Measurements from ENCODE around the gene WNK2. TPM values are rescaled to one million over a fixed set of nuclear protein-coding genes. Genes with fewer than 3 reads are reported as not detected.

The WNK2 gene
- total RNA-seq, 1 experiment from 2014 or later, result 0.07 TPM

DNA sequence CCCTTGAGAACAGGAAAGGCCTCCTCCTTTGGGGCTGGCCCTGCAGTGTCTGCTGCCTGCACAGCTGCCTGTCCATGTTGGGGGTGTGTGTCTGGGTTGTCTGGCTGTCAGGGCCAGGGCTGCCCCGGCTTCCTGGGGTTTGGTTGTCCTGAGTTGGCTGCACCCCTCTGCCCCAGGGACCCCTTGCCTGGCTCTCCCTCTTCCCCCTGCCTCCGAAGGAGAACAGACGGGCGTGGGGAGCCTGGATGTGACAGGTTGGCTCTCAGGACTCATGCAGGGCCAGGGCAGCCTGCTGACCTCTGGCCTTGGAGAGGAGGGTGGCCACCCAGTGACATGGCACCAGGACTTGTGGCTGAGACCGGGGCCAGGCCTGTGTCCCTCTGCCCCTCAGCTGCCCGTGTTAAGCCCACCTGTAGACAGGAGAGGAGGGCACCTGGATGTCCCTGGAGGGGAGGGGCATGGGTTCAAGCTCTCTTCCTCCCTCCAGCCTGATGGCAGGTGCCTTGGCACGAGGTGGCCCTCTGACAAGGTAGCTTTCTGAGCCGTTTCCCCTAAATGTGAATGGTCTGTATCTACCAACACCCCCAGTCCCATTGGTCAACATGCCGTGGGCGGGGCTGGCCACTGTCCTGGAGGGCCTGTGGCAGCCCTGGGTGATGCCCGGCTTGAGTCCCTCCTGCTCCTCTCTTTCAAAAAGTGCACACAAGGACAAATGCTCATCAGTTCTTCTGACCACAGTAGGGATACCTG lies 34.9 kb downstream of the WNK2 start:
- no TSS peak for BruUV-seq (replicated peaks)
- DNase-seq (ENCODE audit: unreplicated experiment), result no peak
- Mint-ChIP-seq H3K27me3 (ENCODE audit: insufficient read depth, unreplicated experiment) (no peaks in the 10 kb centered on the region), H3K4me3 (ENCODE audit: unreplicated experiment) (no peak overlapping the region), H3K4me1 (ENCODE audit: insufficient read depth, unreplicated experiment) (peaks cover 6% of the 10 kb centered on the region), H3K36me3 (ENCODE audit: insufficient read depth, unreplicated experiment) (no peaks in the 10 kb centered on the region), H3K9me3 (ENCODE audit: unreplicated experiment) (peaks cover 8% of the 10 kb centered on the region), H3K27ac (ENCODE audit: low read depth, unreplicated experiment) (no peak overlapping the region)
- TF ChIP-seq, protein P1, sequence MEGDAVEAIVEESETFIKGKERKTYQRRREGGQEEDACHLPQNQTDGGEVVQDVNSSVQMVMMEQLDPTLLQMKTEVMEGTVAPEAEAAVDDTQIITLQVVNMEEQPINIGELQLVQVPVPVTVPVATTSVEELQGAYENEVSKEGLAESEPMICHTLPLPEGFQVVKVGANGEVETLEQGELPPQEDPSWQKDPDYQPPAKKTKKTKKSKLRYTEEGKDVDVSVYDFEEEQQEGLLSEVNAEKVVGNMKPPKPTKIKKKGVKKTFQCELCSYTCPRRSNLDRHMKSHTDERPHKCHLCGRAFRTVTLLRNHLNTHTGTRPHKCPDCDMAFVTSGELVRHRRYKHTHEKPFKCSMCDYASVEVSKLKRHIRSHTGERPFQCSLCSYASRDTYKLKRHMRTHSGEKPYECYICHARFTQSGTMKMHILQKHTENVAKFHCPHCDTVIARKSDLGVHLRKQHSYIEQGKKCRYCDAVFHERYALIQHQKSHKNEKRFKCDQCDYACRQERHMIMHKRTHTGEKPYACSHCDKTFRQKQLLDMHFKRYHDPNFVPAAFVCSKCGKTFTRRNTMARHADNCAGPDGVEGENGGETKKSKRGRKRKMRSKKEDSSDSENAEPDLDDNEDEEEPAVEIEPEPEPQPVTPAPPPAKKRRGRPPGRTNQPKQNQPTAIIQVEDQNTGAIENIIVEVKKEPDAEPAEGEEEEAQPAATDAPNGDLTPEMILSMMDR (IDR thresholded peaks at IDR 0.05; ENCODE audit: unreplicated experiment), result no peak
- ChIA-PET CTCF (interaction anchor here (0.6 kb wide), 1 partner anchor 23 kb away, joined by 3 read pairs; no protein-coding TSS in a partner anchor), POLR2A (no interaction called here)
- intact Hi-C loops (cut with micrococcal nuclease), result no loop called here

DNA sequence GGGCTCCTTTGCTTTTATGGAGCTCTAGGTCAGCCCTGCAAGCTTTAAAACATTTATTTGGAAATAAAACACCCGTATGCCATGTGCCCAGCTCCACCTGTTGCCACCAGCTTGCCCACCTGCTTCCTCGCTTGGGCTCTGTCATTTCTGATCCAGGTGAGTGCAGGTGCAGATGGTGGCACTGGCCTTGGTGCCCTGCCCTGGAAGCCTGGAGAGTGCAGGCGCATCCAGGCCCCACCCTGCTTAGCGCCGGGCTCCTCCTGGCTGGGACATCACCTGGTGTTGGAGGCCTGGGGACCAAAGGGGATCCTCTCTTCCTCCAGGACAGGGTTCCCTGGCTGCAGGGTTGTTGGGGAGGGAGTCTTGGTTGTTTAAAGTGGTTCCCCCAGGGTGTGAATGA lies 35.8 kb downstream of the WNK2 start:
- intact Hi-C loops (cut with micrococcal nuclease), result no loop called here
- no peaks in the 10 kb centered on the region for H3K36me3 Mint-ChIP-seq (ENCODE audit: insufficient read depth, unreplicated experiment)
- ChIA-PET CTCF (interaction anchor here (0.6 kb wide), 1 partner anchor 24 kb away, joined by 3 read pairs; no protein-coding TSS in a partner anchor), POLR2A (no interaction called here)
- no peak for DNase-seq (ENCODE audit: unreplicated experiment)
- peaks cover 8% of the 10 kb centered on the region for H3K9me3 Mint-ChIP-seq (ENCODE audit: unreplicated experiment)
- no peaks in the 10 kb centered on the region for H3K27me3 Mint-ChIP-seq (ENCODE audit: insufficient read depth, unreplicated experiment)
- TF ChIP-seq, protein P1 (IDR thresholded peaks at IDR 0.05; ENCODE audit: unreplicated experiment), result no peak
- BruUV-seq (replicated peaks), result no TSS peak
- H3K27ac Mint-ChIP-seq (ENCODE audit: low read depth, unreplicated experiment), result no peak overlapping the region
- H3K4me3 Mint-ChIP-seq (ENCODE audit: unreplicated experiment), result no peak overlapping the region
- H3K4me1 Mint-ChIP-seq (ENCODE audit: insufficient read depth, unreplicated experiment), result peaks cover 12% of the 10 kb centered on the region

DNA sequence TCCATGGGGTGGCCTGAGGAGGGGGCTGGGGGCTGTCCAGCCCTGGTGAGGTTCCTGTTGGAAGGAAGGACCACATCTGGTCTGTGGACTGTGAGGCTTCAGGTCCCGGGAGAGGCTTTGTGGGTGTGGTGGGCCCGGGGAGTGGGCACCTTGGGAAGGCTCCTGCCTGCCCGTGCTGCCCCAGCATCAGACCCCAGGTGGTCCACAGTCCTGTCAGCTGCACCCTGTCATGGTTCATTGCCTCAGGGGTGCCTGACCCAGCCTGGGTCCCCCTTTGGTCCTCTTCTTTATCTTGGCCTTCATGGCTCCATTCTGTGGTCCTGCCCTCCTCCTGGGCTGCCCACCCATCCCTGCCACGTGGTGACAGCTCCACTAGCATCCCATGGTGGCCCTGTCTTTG lies 36.7 kb downstream of the WNK2 start:
- intact Hi-C loops (cut with micrococcal nuclease), result no loop called here
- ChIA-PET POLR2A (no interaction called here), CTCF (no interaction called here)
- Mint-ChIP-seq H3K27ac (ENCODE audit: low read depth, unreplicated experiment) (no peak overlapping the region), H3K9me3 (ENCODE audit: unreplicated experiment) (peaks cover 4% of the 10 kb centered on the region), H3K27me3 (ENCODE audit: insufficient read depth, unreplicated experiment) (no peaks in the 10 kb centered on the region), H3K36me3 (ENCODE audit: insufficient read depth, unreplicated experiment) (no peaks in the 10 kb centered on the region), H3K4me1 (ENCODE audit: insufficient read depth, unreplicated experiment) (peaks cover 19% of the 10 kb centered on the region), H3K4me3 (ENCODE audit: unreplicated experiment) (no peak overlapping the region)
- no TSS peak for BruUV-seq (replicated peaks)
- no peak for DNase-seq (ENCODE audit: unreplicated experiment)
- TF ChIP-seq, protein P1 (IDR thresholded peaks at IDR 0.05; ENCODE audit: unreplicated experiment), result no peak

DNA sequence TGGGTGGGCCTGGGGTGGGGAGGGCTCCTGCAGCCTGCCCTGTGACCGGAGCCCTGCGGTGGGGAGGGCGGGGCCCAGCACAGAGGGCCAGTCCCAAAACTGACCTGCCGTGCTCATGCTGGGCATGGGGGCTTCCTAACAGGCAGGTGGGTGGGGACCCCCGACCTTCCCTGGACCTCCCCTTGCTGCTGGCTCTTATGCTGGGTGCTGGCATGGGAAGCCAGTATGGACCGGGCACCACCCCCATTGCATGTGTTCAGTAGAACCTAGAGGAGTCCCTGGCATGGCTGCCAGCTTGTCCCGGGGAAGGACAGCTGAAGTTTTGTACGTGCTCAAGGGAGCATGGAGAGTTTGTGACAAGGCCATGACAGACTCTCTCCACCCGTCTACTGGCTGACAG lies 37.1 kb downstream of the WNK2 start:
- H3K27me3 Mint-ChIP-seq (ENCODE audit: insufficient read depth, unreplicated experiment), result no peaks in the 10 kb centered on the region
- H3K4me1 Mint-ChIP-seq (ENCODE audit: insufficient read depth, unreplicated experiment), result peaks cover 22% of the 10 kb centered on the region
- no peak overlapping the region for H3K27ac Mint-ChIP-seq (ENCODE audit: low read depth, unreplicated experiment)
- H3K36me3 Mint-ChIP-seq (ENCODE audit: insufficient read depth, unreplicated experiment), result no peaks in the 10 kb centered on the region
- peaks cover under 1% of the 10 kb centered on the region for H3K9me3 Mint-ChIP-seq (ENCODE audit: unreplicated experiment)
- ChIA-PET POLR2A (no interaction called here), CTCF (no interaction called here)
- TF ChIP-seq, protein P1 (IDR thresholded peaks at IDR 0.05; ENCODE audit: unreplicated experiment), result no peak
- DNase-seq (ENCODE audit: unreplicated experiment), result no peak
- intact Hi-C loops (cut with micrococcal nuclease), result no loop called here
- BruUV-seq (replicated peaks), result no TSS peak
- H3K4me3 Mint-ChIP-seq (ENCODE audit: unreplicated experiment), result no peak overlapping the region

All from MCF 10A (cell line).